Mammary epithelial cell (primary cell): ENCODE results near the gene TSPAN5.

ENCODE experiments used
- EZH2 ChIP-seq: IDR thresholded peaks from 2 replicates; pipeline ENCODE4 v1.6.1; 2012; ENCODE audit warnings: low read length, inconsistent platforms, borderline replicate concordance
- TF ChIP-seq, protein P1 (sequence below), 2 donors: IDR thresholded peaks in 1 of 2; conservative IDR thresholded peaks in 1 of 2; 2 replicates each; pipeline ENCODE4 v1.5.1; 2011 to 2012; ENCODE audit warnings: inconsistent platforms in 2 of 2, low read length in 2 of 2, mild to moderate bottlenecking in 2 of 2, control low read depth in 1 of 2, low read depth in 1 of 2; ENCODE audit not compliant: insufficient read depth in 1 of 2; ENCODE audit errors: extremely low read depth in 1 of 2

DNA sequence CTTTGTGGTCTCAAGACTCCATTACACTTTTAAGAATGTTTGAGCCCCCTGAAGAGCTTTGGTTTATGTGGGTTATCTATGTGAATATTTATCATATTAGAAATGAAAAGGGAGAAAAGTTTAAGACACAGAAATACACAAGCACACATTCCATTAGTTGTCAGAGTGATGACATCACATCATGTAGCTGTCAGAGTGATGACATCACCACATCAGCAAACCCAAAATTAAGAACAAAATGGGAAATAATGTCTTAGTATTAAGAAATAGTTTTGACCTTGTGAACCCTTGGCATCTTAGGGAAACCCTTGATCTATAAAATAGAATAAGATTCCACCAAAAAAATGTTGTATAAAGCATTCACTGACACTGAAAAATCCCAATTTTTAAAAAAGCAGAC lies 195.9 kb downstream of the TSPAN5 start:
- TF ChIP-seq, protein P1, sequence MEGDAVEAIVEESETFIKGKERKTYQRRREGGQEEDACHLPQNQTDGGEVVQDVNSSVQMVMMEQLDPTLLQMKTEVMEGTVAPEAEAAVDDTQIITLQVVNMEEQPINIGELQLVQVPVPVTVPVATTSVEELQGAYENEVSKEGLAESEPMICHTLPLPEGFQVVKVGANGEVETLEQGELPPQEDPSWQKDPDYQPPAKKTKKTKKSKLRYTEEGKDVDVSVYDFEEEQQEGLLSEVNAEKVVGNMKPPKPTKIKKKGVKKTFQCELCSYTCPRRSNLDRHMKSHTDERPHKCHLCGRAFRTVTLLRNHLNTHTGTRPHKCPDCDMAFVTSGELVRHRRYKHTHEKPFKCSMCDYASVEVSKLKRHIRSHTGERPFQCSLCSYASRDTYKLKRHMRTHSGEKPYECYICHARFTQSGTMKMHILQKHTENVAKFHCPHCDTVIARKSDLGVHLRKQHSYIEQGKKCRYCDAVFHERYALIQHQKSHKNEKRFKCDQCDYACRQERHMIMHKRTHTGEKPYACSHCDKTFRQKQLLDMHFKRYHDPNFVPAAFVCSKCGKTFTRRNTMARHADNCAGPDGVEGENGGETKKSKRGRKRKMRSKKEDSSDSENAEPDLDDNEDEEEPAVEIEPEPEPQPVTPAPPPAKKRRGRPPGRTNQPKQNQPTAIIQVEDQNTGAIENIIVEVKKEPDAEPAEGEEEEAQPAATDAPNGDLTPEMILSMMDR (conservative IDR thresholded peaks at IDR 0.05 in 1 of 2, IDR thresholded peaks at IDR 0.05 in 1 of 2; ENCODE audit: extremely low read depth in 1 of 2, insufficient read depth in 1 of 2, low read depth in 1 of 2, low read length in 2 of 2), result no peak
- TF ChIP-seq EZH2, result no peak
